Fibroblast of lung (primary cell): Measurements from ENCODE around the gene OR2AT4.

ENCODE experiments used
- EZH2 ChIP-seq: IDR thresholded peaks from 2 replicates; pipeline ENCODE4 v1.5.1; 2012; ENCODE audit warnings: low read length, control low read depth, mild to moderate bottlenecking; ENCODE audit errors: missing control alignments
- TF ChIP-seq, protein P1 (sequence below), 2 donors: IDR thresholded peaks in 1 of 2; conservative IDR thresholded peaks in 1 of 2; 1 replicate in 1 of 2; 2 replicates in 1 of 2; pipeline ENCODE4 v1.5.1; 2011 to 2012; ENCODE audit warnings: low read length in 2 of 2, control low read depth in 1 of 2, inconsistent platforms in 1 of 2, low read depth in 1 of 2, mild to moderate bottlenecking in 1 of 2

DNA sequence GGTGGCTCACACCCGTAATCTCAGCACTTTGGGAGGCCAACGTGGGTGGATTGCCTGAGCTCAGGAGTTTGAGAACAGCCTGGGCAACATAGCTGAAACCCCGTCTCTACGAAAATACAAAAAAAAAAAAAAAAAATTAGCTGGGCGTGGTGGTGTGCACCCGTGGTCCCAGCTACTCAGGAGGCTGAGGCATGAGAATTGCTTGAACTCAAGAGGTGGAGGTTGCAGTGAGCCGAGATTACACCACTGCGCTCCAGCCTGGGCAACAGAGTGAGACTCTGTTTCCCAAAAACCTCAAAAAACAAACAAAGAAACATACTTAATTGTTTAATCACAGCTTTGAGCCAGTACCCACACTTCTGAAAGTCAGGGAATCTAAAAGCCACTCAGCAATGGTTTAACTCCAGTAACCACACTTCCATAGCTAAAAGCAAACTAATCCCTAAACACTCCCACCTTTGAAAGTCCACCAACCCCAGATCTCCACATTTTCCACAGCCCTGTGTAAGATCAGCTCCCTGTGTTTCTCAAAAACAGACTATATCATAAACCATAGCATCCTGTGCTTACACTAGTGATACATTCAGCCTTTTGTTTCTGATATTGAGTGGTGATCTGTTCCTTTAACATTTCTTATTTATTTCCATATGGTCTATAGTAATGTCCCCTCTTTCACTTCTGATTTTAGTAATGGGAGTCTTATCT lies 4.9 kb upstream of the OR2AT4 start:
- TF ChIP-seq, protein P1, sequence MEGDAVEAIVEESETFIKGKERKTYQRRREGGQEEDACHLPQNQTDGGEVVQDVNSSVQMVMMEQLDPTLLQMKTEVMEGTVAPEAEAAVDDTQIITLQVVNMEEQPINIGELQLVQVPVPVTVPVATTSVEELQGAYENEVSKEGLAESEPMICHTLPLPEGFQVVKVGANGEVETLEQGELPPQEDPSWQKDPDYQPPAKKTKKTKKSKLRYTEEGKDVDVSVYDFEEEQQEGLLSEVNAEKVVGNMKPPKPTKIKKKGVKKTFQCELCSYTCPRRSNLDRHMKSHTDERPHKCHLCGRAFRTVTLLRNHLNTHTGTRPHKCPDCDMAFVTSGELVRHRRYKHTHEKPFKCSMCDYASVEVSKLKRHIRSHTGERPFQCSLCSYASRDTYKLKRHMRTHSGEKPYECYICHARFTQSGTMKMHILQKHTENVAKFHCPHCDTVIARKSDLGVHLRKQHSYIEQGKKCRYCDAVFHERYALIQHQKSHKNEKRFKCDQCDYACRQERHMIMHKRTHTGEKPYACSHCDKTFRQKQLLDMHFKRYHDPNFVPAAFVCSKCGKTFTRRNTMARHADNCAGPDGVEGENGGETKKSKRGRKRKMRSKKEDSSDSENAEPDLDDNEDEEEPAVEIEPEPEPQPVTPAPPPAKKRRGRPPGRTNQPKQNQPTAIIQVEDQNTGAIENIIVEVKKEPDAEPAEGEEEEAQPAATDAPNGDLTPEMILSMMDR (conservative IDR thresholded peaks at IDR 0.05 in 1 of 2, IDR thresholded peaks at IDR 0.05 in 1 of 2; ENCODE audit: low read depth in 1 of 2, low read length in 2 of 2) = no peak
- no peak for TF ChIP-seq EZH2
